ENCODE measurements around the gene TOM1. TPM values are rescaled to one million over a fixed set of nuclear protein-coding genes. Genes with fewer than 3 reads are reported as not detected.

TOM1 gene
- total RNA-seq, 1 experiment from 2014 or later, result 8.3 TPM

DNA sequence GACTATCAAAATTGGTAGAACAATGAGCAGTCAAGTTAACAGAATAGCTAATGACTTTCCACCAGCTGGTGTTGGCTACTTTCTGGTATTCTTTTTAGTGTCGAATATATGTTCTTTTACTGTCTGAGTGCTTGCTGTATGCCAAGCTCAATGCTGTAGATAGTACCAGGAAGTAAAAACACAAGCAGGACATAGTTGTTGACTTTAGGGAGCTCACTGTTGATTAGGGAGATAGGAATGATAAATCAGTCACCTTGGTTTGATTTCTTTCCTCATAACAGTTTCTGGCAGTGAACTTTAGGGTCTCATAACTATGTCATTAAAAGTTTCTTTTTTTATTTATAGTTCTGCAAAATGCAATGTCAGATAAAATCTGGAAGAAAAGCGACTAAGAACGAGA, 33.4 kb upstream of the TOM1 start:
- no peaks in the 10 kb centered on the region for H3K9me2 ChIP-seq (replicated peaks; ENCODE audit: insufficient read depth, low read length)
- H3K27ac ChIP-seq (ENCODE audit: low read length), result no peak overlapping the region
- no peaks in the 10 kb centered on the region for H3K27me3 ChIP-seq (ENCODE audit: low read length)
- H3K4me2 ChIP-seq (ENCODE audit: low read depth, low read length, poor library complexity, severe bottlenecking), result no peak overlapping the region
- DNase-seq, result no peak
- no peaks in the 10 kb centered on the region for H3K9me3 ChIP-seq (ENCODE audit: low read length)
- H3K4me1 ChIP-seq (ENCODE audit: low read length), result no peaks in the 10 kb centered on the region
- no peak overlapping the region for H3K4me3 ChIP-seq (ENCODE audit: low read length)
- H4K20me1 ChIP-seq (ENCODE audit: insufficient read depth, low read depth, low read length), result peaks cover 9% of the 10 kb centered on the region; the same call in 1 of the 2 replicates
- H3K79me2 ChIP-seq (ENCODE audit: low read length), result peaks cover 84% of the 10 kb centered on the region
- no peak overlapping the region for H2AFZ ChIP-seq (ENCODE audit: low read length)
- H3K36me3 ChIP-seq (ENCODE audit: insufficient read depth, low read length), result peaks cover 75% of the 10 kb centered on the region
- H3K9ac ChIP-seq (ENCODE audit: low read length), result no peak overlapping the region

DNA sequence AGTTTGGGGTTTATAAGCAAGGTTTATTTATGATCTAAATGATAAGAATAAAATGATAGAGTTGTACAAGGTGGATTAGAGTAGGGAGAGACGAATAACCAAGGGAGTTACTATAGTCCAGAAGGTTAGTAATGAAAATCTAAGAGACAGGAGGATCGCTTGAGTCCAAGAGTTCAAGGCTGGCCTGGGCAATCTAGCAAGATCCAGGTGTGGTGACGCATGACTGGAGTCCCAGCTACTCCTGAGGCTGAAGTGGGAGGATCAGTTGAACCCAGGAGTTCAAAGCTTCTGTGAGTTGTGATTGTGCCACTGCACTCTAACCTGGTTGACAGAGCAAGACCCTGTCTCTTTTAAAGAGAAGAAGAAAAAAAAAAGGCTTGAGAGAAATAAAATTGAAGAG, 30.1 kb upstream of the TOM1 start:
- H4K20me1 ChIP-seq (ENCODE audit: insufficient read depth, low read depth, low read length), result peaks cover 9% of the 10 kb centered on the region; the same call in 1 of the 2 replicates
- H3K4me3 ChIP-seq (ENCODE audit: low read length), result no peak overlapping the region
- H3K4me1 ChIP-seq (ENCODE audit: low read length), result no peaks in the 10 kb centered on the region
- no peaks in the 10 kb centered on the region for H3K9me2 ChIP-seq (replicated peaks; ENCODE audit: insufficient read depth, low read length)
- no peak overlapping the region for H3K27ac ChIP-seq (ENCODE audit: low read length)
- H3K79me2 ChIP-seq (ENCODE audit: low read length), result peaks cover 84% of the 10 kb centered on the region
- no peaks in the 10 kb centered on the region for H3K9me3 ChIP-seq (ENCODE audit: low read length)
- H3K36me3 ChIP-seq (ENCODE audit: insufficient read depth, low read length), result peaks cover 64% of the 10 kb centered on the region
- no peaks in the 10 kb centered on the region for H3K27me3 ChIP-seq (ENCODE audit: low read length)
- no peak overlapping the region for H3K9ac ChIP-seq (ENCODE audit: low read length)
- no peak for DNase-seq
- H2AFZ ChIP-seq (ENCODE audit: low read length), result no peak overlapping the region
- no peak overlapping the region for H3K4me2 ChIP-seq (ENCODE audit: low read depth, low read length, poor library complexity, severe bottlenecking)

DNA sequence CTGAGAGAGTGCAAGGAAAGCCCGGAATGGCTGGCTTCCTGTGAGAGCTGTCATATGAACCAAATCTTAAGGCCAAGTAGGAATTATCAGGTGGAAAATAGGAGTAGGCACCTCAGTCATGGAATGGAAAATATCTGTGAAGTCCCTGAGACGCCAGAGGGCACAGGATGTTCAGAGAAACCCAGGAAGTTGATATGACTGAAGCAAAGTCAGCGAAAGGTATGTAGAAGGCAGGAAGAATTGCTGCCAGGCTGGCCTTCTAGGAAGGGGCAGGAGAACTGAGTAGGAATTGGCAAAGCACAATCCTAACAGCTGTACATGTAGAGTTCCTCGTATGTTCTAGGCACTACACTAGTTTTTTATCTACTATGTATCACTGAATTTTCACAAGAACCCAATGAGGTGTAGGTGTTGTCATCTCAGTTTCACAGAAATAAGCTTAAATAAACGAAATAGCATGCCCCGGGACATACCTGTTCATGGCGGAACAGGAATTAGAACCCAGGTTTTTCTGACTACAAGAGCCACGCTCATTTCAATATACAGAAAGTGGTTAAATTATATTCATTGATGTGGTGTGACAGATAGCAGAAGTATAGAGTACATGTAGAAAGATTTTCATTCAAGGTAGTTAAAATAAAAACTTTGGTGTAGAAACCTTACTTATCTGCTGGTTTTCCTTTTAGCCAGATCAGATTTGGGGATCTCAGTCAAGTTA, 25.4 kb upstream of the TOM1 start:
- no peak overlapping the region for H3K27ac ChIP-seq (ENCODE audit: low read length)
- peaks cover 37% of the 10 kb centered on the region for H3K36me3 ChIP-seq (ENCODE audit: insufficient read depth, low read length)
- no peak overlapping the region for H3K9ac ChIP-seq (ENCODE audit: low read length)
- H3K9me3 ChIP-seq (ENCODE audit: low read length), result no peaks in the 10 kb centered on the region
- no peak overlapping the region for H2AFZ ChIP-seq (ENCODE audit: low read length)
- H3K4me3 ChIP-seq (ENCODE audit: low read length), result no peak overlapping the region
- no peak for DNase-seq
- H3K9me2 ChIP-seq (replicated peaks; ENCODE audit: insufficient read depth, low read length), result no peaks in the 10 kb centered on the region
- H3K4me2 ChIP-seq (ENCODE audit: low read depth, low read length, poor library complexity, severe bottlenecking), result no peak overlapping the region
- no peaks in the 10 kb centered on the region for H3K27me3 ChIP-seq (ENCODE audit: low read length)
- H3K79me2 ChIP-seq (ENCODE audit: low read length), result peaks cover 73% of the 10 kb centered on the region
- H4K20me1 ChIP-seq (ENCODE audit: insufficient read depth, low read depth, low read length), result no peaks in the 10 kb centered on the region; the same call in 1 of the 2 replicates
- H3K4me1 ChIP-seq (ENCODE audit: low read length), result no peaks in the 10 kb centered on the region

DNA sequence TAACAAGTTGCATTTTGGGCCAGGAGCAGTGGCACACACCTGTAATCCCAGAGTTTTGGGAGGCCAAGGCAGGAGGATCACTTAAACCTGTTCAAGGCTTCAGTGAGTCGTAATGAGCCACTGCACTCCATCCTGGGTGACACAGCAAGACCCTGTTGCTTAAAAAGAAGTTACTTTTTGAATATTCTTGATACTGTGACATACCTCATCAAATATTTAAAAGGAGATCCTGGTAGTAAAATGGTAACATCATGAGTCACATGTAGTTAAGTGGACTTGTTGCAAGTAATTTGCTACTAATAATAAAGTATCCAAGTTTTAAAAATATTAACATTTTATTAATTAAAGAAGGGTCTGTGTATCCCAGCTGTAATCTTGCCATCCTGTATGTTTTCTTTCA, 24.1 kb upstream of the TOM1 start:
- Histone ChIP-seq H3K4me2 (ENCODE audit: low read depth, low read length, poor library complexity, severe bottlenecking) (no peak overlapping the region), H3K4me1 (ENCODE audit: low read length) (no peaks in the 10 kb centered on the region), H3K9ac (ENCODE audit: low read length) (no peak overlapping the region), H3K27me3 (ENCODE audit: low read length) (no peaks in the 10 kb centered on the region), H4K20me1 (ENCODE audit: insufficient read depth, low read depth, low read length) (no peaks in the 10 kb centered on the region; the same call in 1 of the 2 replicates), H3K9me2 (replicated peaks; ENCODE audit: insufficient read depth, low read length) (no peaks in the 10 kb centered on the region), H2AFZ (ENCODE audit: low read length) (no peak overlapping the region), H3K79me2 (ENCODE audit: low read length) (peaks cover 75% of the 10 kb centered on the region), H3K9me3 (ENCODE audit: low read length) (no peaks in the 10 kb centered on the region), H3K4me3 (ENCODE audit: low read length) (no peak overlapping the region), H3K36me3 (ENCODE audit: insufficient read depth, low read length) (peaks cover 28% of the 10 kb centered on the region; the same call in 1 of the 2 replicates), H3K27ac (ENCODE audit: low read length) (no peak overlapping the region)
- DNase-seq, result no peak

DNA sequence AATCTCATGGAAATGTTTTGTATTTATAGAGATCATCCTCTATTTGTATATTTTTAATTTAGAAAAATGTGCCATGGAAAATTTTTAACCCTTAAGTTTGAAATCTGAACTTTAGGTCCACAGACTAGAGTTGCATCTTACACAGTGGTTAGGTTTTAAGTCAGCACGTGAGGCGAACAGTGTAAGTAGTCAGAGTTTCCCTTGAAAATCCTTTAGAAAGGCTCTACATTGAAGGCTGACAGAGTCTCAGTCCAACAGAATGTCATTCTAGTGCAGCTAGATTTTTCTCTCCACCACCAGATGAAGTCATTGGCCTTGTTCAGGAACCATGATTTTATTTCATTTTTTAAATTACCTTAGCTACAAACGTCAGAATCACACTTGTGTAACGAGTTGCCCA, 23.7 kb upstream of the TOM1 start:
- no peaks in the 10 kb centered on the region for H3K4me1 ChIP-seq (ENCODE audit: low read length)
- H3K9me2 ChIP-seq (replicated peaks; ENCODE audit: insufficient read depth, low read length), result no peaks in the 10 kb centered on the region
- no peak overlapping the region for H3K27ac ChIP-seq (ENCODE audit: low read length)
- H3K4me2 ChIP-seq (ENCODE audit: low read depth, low read length, poor library complexity, severe bottlenecking), result no peak overlapping the region
- H3K4me3 ChIP-seq (ENCODE audit: low read length), result no peak overlapping the region
- no peaks in the 10 kb centered on the region; the same call in 1 of the 2 replicates for H4K20me1 ChIP-seq (ENCODE audit: insufficient read depth, low read depth, low read length)
- no peak for DNase-seq
- H3K27me3 ChIP-seq (ENCODE audit: low read length), result no peaks in the 10 kb centered on the region
- H2AFZ ChIP-seq (ENCODE audit: low read length), result no peak overlapping the region
- peaks cover 25% of the 10 kb centered on the region; the same call in 1 of the 2 replicates for H3K36me3 ChIP-seq (ENCODE audit: insufficient read depth, low read length)
- peaks cover 75% of the 10 kb centered on the region for H3K79me2 ChIP-seq (ENCODE audit: low read length)
- no peak overlapping the region for H3K9ac ChIP-seq (ENCODE audit: low read length)
- no peaks in the 10 kb centered on the region for H3K9me3 ChIP-seq (ENCODE audit: low read length)

DNA sequence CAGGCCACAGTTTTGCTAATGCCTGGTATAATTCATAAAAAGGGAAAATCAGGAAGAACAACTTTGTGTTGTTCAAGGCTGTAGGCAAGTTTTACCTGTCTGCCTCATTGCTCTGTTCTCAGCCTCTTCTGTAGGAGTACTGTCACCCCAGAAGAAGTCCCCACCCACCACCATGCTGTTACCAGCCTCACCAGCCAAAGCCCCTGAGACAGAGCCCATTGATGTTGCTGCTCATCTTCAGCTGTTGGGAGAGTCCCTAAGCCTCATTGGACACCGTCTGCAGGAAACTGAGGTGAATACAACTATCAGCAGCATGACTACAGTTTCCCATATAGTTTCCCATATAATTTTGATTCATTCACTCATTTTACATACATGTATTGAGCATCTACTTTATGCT, 11.6 kb upstream of the TOM1 start:
- Histone ChIP-seq H3K27ac (ENCODE audit: low read length) (no peak overlapping the region), H3K9me2 (replicated peaks; ENCODE audit: insufficient read depth, low read length) (no peaks in the 10 kb centered on the region), H4K20me1 (ENCODE audit: insufficient read depth, low read depth, low read length) (no peaks in the 10 kb centered on the region), H3K27me3 (ENCODE audit: low read length) (no peaks in the 10 kb centered on the region), H3K4me3 (ENCODE audit: low read length) (no peak overlapping the region), H3K4me2 (ENCODE audit: low read depth, low read length, poor library complexity, severe bottlenecking) (no peak overlapping the region), H3K9me3 (ENCODE audit: low read length) (no peaks in the 10 kb centered on the region), H3K36me3 (ENCODE audit: insufficient read depth, low read length) (peaks cover 60% of the 10 kb centered on the region), H3K9ac (ENCODE audit: low read length) (no peak overlapping the region), H3K4me1 (ENCODE audit: low read length) (no peaks in the 10 kb centered on the region), H2AFZ (ENCODE audit: low read length) (no peak overlapping the region), H3K79me2 (ENCODE audit: low read length) (no peaks in the 10 kb centered on the region)
- no peak for DNase-seq

DNA sequence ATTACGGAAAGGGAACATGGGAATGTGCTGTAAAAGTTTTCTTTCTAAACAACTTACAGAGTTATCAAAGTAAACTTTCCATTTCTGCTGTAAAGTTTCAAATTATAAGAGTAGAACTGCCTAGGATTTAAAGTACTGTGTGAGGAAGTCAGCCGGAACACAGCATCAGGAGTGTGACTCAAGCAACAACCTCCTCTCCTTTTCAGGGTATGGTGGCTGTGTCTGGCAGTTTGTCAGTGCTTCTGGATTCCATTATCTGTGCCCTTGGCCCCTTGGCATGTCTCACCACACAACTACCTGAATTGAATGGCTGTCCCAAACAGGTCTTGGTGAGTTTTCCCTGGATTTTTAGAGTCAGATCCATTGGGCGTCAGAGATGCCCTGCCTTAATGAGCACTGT, 6.9 kb upstream of the TOM1 start:
- no peak for DNase-seq
- no peak overlapping the region for H3K27ac ChIP-seq (ENCODE audit: low read length)
- no peaks in the 10 kb centered on the region for H3K9me3 ChIP-seq (ENCODE audit: low read length)
- H3K9me2 ChIP-seq (replicated peaks; ENCODE audit: insufficient read depth, low read length), result no peaks in the 10 kb centered on the region
- peaks cover 4% of the 10 kb centered on the region; the same call in 1 of the 2 replicates for H3K4me1 ChIP-seq (ENCODE audit: low read length)
- H3K27me3 ChIP-seq (ENCODE audit: low read length), result no peaks in the 10 kb centered on the region
- peaks cover 58% of the 10 kb centered on the region; the same call in 1 of the 2 replicates for H3K36me3 ChIP-seq (ENCODE audit: insufficient read depth, low read length)
- no peak overlapping the region for H3K9ac ChIP-seq (ENCODE audit: low read length)
- H4K20me1 ChIP-seq (ENCODE audit: insufficient read depth, low read depth, low read length), result no peaks in the 10 kb centered on the region
- H3K4me2 ChIP-seq (ENCODE audit: low read depth, low read length, poor library complexity, severe bottlenecking), result no peak overlapping the region
- no peak overlapping the region for H2AFZ ChIP-seq (ENCODE audit: low read length)
- no peaks in the 10 kb centered on the region for H3K79me2 ChIP-seq (ENCODE audit: low read length)
- no peak overlapping the region for H3K4me3 ChIP-seq (ENCODE audit: low read length)

DNA sequence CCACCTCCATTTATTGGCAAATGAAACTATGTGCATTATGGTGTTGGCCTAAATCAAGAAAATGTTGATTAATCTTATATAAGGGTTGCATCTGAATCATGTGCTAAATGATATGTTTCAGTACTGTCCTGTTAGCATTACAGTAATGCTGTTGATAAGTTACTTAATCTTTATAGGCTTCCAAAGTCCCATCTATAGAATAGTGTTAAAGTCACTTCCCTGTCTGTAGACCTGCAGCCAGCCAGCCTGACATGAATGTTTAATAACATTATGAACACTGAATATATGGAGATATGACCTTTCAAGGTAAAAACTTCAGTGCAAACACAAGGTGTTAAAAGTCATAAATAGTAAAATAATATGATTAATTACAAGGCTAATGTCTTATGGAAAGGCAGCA, 3.6 kb upstream of the TOM1 start:
- Histone ChIP-seq H2AFZ (ENCODE audit: low read length) (no peak overlapping the region), H3K9me2 (replicated peaks; ENCODE audit: insufficient read depth, low read length) (no peaks in the 10 kb centered on the region), H3K9me3 (ENCODE audit: low read length) (no peaks in the 10 kb centered on the region), H3K27me3 (ENCODE audit: low read length) (no peaks in the 10 kb centered on the region), H4K20me1 (ENCODE audit: insufficient read depth, low read depth, low read length) (no peaks in the 10 kb centered on the region), H3K27ac (ENCODE audit: low read length) (no peak overlapping the region), H3K4me1 (ENCODE audit: low read length) (peaks cover 17% of the 10 kb centered on the region), H3K79me2 (ENCODE audit: low read length) (no peaks in the 10 kb centered on the region), H3K4me3 (ENCODE audit: low read length) (no peak overlapping the region), H3K36me3 (ENCODE audit: insufficient read depth, low read length) (peaks cover 43% of the 10 kb centered on the region; the same call in 1 of the 2 replicates), H3K9ac (ENCODE audit: low read length) (no peak overlapping the region), H3K4me2 (ENCODE audit: low read depth, low read length, poor library complexity, severe bottlenecking) (no peak overlapping the region)
- no peak for DNase-seq

All from Karpas-422 (cell line).